HG03097 (cell line): ENCODE measurements around the gene PHLPP1.
"Not testable (repeated sequence)": the region's sequence is repeated elsewhere in the genome, so short reads cannot be mapped to it uniquely, and the experiment has no call there.

ENCODE experiments used
- ATAC-seq: cut with Tn5 transposase; IDR thresholded peaks from one replicate; pipeline ENCODE4 v1.9.1; 2021; ENCODE audit not compliant: unreplicated experiment, low FRiP score

PHLPP1 gene

GRCh38 chr18:62802523-62802922 lies 87.2 kb downstream of the PHLPP1 start:
- ATAC-seq = no peak

GRCh38 chr18:62807396-62807795 lies 92.1 kb downstream of the PHLPP1 start:
- ATAC-seq = no peak

DNA sequence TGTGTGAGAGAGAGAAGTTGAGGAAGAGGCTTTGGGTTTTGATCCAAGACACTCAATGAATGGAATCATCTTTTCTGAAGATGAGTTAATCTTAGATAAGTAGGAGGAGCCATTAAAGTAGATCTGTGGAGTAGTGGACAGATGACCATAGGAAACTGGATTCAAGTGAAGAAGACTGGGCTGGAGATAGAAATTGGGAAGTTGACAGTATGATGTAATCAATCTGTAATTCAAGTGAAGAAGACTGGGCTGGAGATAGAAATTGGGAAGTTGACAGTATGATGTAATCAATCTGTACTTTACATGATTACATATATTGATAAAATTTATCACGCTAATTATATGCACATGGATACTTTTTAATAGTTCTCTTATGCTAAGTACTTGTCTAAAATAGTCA lies 92.8 kb downstream of the PHLPP1 start:
- no peak for ATAC-seq

DNA sequence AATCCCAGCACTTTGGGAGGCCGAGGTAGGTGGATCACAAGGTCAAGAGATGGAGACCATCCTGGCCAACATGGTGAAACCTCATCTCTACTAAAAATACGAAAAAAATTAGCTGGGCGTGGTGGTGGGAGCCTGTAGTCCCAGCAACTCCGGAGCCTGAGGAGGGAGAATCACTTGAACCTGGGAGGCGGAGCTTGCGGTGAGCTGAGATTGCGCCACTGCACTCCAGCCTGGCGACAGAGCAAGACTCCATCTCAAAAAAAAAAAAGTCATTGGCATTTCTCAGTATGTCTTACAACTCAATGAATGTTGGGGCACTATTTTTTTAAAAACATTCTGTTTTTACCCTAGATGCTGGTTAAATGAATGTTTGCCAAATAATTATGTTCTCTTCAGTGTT lies 94.1 kb downstream of the PHLPP1 start:
- ATAC-seq = not testable (repeated sequence)

DNA sequence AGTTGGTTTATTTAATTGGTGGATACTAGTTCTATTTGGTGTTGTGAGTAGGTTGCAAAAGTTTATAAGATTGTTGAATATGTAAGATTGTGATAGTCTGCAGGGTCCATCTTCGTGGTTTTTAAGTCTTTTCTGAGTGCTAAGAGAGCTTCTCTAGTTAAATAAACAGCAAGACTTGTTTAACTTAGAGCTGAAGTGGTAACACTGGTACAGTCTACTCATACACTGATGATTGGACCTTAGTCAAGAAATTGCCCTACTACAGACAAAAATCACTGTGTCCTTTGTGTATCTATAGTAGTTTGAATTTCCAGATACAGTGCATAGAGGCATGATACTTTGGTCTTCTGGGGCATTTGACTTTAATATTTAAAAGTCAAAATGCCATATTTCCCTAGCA lies 94.6 kb downstream of the PHLPP1 start:
- no peak for ATAC-seq

GRCh38 chr18:62810682-62811081 lies 95.3 kb downstream of the PHLPP1 start:
- ATAC-seq = no peak

GRCh38 chr18:62811674-62812073 lies 96.3 kb downstream of the PHLPP1 start:
- no peak for ATAC-seq

- ATAC-seq = no peak
Measured at GRCh38 chr18:62812242-62812641, 96.9 kb downstream of the PHLPP1 start.

DNA sequence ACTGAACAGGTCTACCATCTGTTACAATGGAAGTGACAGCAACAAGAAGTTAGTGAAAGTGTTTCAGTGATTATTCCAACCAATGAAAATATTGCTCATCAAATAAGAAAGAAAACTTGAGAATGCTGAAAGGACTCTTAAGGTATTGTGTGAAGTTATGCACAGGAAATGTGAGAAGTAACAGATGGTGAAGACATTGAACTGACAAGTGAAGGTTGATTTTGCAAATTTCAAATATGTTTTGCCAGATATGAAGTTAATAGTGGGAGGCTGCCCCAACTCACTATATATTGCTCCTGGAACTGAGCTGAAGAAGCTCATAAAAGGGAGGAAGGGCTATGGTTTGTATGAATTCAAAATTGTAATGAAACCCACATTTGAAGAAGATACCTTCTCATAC lies 97.5 kb downstream of the PHLPP1 start:
- ATAC-seq = no peak

DNA sequence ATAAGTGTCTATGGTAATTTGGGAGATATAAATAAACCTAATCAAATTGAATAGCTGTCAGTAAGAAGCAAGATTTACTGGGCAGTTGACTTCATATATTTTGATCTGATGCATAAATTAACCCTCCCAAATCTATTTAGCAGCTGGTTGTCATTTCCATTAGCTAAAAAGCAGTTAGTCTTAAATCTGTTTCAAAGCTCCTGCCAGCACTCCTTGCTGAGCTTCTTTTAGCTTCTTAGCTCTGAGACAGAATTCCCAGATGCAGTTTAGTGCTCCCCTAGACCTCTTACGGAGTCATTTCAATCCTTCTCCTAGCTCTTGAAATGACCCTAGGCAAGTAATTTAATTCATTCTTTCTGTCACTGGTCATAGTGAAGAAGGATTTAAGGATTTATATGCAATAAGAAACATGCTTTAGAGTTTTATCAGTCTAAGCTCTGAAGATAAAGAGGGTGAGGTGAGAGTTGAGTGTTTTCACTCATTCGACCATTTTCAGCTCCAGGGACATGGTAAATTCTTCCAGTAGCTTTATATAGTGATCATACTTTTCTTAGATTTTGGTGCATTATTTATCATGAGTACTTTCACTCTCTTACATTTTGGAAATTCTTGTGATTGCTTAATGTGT lies 98.9 kb downstream of the PHLPP1 start:
- no peak for ATAC-seq

DNA sequence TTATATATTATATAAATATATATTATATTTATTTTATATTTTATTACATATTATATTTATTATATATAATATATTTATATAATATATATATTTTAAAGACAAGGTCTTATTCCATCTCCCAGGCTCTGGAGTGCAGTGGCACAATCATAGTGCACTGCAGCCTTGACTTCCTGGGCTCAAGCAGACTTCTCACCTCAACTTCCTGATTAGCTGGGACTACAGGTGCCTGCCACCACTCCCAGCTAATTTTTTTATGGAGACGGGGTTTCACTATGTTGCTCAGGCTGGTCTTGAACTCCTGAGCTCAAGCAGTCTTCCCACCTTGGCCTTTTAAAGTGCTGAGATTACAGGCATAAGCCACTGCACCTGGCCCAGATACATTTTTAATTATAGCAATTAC lies 110.0 kb downstream of the PHLPP1 start:
- no peak for ATAC-seq

GRCh38 chr18:62827397-62827796 lies 112.1 kb downstream of the PHLPP1 start:
- no peak for ATAC-seq

DNA sequence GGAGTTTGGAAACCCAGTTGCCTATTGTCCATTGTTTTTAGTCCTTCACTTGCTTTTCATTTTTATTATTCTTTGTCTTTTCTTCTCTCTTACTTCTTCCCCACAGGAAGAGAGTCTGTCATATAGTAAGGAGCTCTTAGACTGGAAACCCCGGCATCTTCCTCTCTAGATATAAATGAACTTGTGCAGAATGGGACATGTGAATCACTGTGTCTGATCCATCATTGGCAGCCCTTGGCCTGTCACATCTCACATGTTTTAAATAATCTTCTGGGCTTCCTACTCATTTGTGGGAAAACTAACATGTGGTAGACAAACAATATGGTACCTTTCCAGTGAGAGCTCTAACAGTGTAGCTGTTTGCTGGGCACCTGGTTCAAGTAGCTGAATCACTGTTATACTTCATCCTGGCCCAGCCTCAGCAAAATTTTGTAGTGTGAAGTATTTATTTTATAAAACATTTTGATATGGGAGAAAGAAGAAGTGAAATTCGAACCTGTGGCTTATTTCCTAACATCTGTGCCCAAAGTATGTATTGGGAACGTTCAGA lies 112.8 kb downstream of the PHLPP1 start:
- no peak for ATAC-seq

DNA sequence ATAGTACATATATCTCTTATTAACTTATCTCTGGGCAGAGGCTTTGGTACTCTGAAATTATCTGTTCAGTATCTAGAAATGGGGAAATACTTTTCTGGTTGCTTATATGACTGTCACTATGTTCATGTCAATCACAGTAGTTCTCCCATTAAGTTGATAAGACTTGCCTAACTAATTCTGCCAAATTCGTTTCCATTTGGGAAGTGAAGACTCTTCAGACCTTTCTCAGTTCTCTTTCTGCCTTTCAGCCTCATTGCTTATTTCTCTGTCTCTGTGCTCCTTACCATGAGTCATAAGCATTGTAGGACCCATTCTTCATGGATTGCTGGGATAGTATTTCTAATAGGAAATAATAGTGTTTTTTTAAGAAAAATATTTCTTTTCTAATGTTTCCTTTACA lies 113.5 kb downstream of the PHLPP1 start:
- no peak for ATAC-seq

DNA sequence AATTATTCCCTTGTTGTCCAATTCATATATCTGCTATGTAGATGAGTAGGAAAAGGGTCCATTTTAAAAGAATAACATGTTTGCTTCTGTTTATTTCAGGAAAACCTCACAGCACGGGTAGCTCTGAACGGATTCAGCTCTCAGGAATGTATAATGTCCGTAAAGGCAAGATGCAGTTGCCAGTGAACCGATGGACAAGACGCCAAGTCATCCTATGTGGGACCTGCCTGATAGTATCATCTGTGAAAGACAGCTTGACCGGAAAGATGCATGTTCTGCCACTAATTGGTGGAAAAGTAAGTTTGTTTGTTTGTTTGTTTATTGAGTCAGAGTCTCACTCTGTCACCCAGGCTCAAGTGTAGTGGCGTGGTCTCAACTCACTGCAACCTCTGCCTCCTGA lies 114.6 kb downstream of the PHLPP1 start:
- ATAC-seq = no peak

DNA sequence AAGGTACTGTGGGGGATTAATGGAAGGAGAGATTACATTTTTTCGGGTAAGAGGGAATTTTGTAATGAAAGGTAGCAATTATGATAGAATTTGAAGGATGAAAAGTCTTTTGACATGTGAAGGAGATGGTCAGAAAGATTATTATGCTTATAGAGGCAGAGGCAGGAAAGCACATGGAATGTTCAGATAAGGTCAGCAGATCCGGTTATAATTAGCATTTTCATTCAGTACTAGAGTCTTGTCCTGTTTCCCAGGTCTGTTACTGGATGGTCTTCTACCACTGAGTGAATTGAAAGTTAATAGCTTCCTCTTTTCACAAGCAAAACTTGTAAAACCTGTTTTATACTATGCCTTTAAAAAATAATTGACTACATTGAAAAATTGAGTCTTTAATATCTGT lies 116.9 kb downstream of the PHLPP1 start:
- no peak for ATAC-seq

GRCh38 chr18:62833494-62833893 lies 118.2 kb downstream of the PHLPP1 start:
- no peak for ATAC-seq

- no peak for ATAC-seq
Measured at GRCh38 chr18:62834715-62835114, 119.4 kb downstream of the PHLPP1 start.

- ATAC-seq = no peak
Measured at GRCh38 chr18:62837011-62837410, 121.7 kb downstream of the PHLPP1 start.

DNA sequence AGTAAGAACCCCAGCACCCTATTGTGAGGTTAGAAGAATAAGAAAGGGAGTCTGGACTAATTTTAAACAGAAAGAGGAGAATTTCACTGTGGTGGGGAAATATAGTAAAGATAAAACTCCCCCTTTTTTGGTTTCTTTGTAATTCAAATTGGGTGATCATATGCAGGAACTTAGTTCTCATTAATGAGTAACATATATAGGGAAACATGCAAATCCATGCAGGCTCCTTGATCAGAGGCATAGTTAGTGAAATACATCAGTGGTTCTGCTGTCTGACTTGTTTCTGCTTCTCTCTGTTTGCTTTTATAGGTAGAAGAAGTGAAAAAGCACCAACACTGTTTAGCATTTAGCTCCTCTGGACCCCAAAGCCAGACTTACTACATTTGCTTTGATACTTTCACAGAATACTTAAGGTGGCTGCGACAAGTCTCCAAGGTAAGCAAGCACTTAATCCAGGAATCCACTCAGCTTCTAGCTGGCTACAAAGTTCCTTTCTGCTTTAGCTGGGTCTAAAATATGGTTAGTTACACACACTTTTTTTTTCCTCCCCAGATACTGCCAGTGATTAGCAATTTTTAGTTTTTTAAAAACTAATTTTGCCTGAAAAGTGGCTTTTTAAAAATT lies 123.2 kb downstream of the PHLPP1 start:
- peak; percentile 81 for ATAC-seq

GRCh38 chr18:62839874-62840713 lies 124.8 kb downstream of the PHLPP1 start:
- ATAC-seq = no peak
